ENCODE data around the gene SLC25A43.

DNA sequence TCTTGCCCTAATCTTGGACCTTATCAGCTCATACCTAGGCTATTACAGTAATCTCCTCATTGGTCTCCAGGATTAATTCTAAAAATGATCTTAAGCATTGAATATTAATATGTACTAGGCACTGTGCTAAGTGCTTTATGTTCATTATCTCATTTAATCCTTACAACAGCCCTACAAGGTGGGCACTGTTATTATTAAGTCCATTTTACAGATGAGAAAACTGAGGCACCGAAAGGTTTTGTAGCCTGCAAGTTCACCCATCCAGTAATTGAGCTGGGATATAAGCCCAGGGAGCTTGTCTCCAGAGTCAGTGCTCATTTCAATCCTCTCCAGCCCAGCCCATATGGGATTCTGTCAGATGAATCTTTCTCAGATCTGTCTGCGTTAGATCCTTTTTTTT is 20.8 kb downstream of the SLC25A43 start:
- no peak for TF ChIP-seq TAF1 (IDR thresholded peaks at IDR 0.05; ENCODE audit: borderline replicate concordance, insufficient read depth, low read length)
- TF ChIP-seq REST (IDR thresholded peaks at IDR 0.05; ENCODE audit: insufficient read depth in 1 of 2, low read depth in 2 of 2, low read length in 2 of 2) = no peak
